Vein endothelial cell (primary cell): ENCODE measurements around the gene SYCP2. TPM values are rescaled to one million over a fixed set of nuclear protein-coding genes. Genes with fewer than 3 reads are reported as not detected.

Experiments
- small RNA-seq: library from RNA; depleted of rRNA; stranded (forward); fragments of <200 nt; gene quantifications from one replicate; pipeline ENCODE3, GENCODE V24; 2012
- total RNA-seq: library from RNA; depleted of rRNA; stranded (reverse); fragments of >200 nt; gene quantifications from 2 replicates; pipeline ENCODE4 v1.2.3, GENCODE V29; 2012

The SYCP2 gene
- total RNA-seq = 0.33 and 0.38 TPM in 2 replicates

GRCh38 chr20:59933296-59933848, at the start of gene SYCP2:
Gene SYCP2 (minus strand): TSS chr20:59933637. CDS start chr20:59922413, 11,224 bp downstream.

GRCh38 chr20:59958123-59958522, 24.7 kb upstream of the SYCP2 start, which contains the start of gene CDH26:
Gene CDH26 (plus strand): TSS chr20:59958423. CDS start chr20:59958727, 304 bp downstream.

GRCh38 chr20:59940129-59940955, 6.9 kb upstream of the SYCP2 start, which contains the start of the genes FAM217B and PPP1R3D:
Gene FAM217B (plus strand): TSS chr20:59940389. CDS start chr20:59943944, 3,555 bp downstream.
Gene PPP1R3D (minus strand): TSS chr20:59940305. CDS start chr20:59939931, 374 bp downstream.

Small RNAs within 50 kb of the gene (small RNA-seq; reads per million reads assigned to genes)
- gene RNU7-141P = not detected

Other genes starting within 250 kb of the SYCP2 start
- gene PPP1R3D, start 6.7 kb upstream of the SYCP2 start, total RNA-seq = 7.5 and 8.9 TPM in 2 replicates
- 4.2 and 4.9 TPM in 2 replicates for gene FAM217B, start 6.8 kb upstream of the SYCP2 start, total RNA-seq
- 0.10 TPM in 1 of 2 replicates, not detected in the other for gene CDH26, start 24.8 kb upstream of the SYCP2 start, total RNA-seq